Measurements from ENCODE around the gene SLC35G6.
"Not testable (repeated sequence)": the region's sequence is repeated elsewhere in the genome, so short reads cannot be mapped to it uniquely, and the experiment has no call there.

Gene SLC35G6

DNA sequence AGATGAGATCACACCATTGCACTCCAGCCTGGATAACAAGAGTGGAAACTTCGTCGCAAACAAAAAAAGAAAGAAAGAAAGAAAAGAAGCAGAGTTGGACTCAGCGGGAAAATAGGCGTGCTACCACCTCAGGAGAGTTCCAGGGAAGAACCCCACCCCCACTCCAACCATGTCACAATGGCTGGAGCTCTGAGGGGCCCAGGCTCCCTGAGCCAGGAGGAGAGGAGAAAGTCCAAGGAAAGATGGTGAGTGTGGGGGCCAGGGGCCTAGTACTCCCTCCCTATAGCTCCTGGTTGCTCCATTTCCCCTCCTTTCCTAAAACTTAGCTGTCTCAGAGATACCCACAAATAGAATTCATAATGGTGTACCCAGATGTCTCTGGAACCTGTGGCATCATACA, at the start of gene SLC35G6:
SLC35G6 (plus strand) TSS at position 172 of the 400 bp plus-strand sequence; CDS start at position 243, 71 bp downstream.
- not testable (repeated sequence) for DNase-seq (ENCODE audit: low read depth, low spot score)

DNA sequence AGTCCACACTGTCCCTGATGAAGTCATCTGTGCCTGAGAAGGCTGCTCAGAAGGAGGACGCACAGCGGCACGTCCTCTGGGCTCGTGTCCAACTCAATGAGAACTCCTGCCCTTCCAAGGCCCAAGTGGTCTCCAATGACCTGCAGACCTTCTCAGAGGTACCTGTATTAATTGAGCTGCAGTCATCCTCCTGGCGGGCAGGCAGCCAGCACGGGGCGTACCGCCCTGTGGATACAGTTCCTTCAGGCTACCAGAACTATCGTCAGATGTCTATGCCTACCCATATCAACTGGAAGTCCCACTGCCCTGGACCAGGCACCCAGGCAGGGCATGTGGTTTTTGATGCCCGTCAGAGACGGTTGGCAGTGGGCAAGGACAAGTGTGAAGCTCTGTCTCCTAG, 49.0 kb upstream of the SLC35G6 start:
- DNase-seq (ENCODE audit: low read depth, low spot score): no peak

DNA sequence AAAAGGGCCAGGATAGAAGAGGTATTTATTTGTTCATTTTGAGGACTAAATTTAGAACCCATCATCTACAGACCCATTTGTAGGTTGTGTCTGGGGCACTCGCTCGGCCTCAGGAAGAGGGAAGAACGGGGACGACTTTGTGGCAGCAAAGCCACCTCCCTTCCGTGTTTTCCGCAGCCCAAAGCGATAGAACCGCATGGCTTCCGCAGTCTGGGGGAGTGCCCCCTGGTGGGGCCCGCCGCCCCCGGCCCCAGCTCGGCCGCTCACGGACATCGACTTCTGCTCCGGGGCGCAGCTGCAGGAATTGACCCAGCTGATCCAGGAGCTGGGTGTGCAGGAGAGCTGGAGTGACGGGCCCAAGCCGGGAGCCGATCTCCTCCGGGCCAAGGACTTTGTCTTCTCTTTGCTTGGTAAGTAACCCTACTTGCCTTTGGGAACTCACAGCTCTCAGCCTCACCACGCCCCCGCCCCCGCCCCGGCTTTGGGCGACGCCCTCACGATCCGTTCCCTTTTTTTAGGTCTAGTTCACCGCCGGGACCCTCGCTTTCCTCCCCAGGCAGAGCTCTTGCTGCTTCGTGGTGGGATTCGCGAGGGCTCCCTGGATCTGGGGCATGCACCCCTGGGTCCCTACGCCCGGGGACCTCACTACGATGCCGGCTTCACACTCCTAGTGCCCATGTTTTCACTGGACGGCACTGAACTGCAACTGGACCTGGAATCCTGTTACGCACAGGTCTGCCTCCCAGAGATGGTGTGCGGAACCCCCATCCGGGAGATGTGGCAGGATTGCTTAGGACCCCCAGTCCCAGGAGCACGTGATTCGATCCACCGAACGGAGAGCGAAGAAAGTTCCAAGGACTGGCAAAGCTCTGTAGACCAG, 45.3 kb upstream of the SLC35G6 start:
- no peak for DNase-seq (ENCODE audit: low read depth, low spot score)

DNA sequence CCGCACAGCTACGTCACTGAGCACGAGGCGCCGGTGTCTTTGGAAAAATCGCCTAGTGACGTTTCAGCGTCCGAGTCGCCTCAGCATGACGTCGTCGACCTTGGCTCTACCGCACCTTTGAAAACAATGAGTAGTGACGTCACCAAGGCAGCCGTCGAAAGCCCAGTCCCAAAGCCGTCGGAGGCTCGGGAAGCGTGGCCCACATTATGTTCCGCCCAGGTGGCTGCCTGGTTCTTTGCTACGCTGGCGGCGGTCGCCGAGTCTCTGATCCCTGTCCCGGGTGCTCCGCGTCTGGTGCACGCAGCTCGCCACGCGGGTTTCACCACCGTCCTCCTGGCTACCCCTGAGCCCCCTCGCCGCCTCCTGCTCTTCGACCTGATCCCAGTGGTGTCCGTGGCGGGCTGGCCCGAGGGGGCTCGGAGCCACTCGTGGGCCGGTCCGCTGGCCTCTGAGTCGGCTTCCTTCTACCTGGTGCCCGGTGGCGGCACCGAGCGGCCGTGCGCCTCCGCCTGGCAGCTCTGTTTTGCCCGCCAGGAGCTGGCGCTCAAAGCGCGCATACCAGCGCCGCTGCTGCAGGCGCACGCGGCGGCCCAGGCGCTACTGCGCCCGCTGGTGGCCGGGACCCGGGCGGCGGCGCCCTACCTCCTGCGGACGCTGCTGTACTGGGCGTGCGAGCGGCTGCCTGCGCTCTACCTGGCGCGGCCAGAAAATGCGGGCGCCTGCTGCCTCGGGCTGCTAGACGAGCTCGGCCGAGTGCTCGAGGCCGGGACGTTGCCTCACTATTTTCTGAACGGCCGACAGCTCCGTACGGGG, 44.5 kb upstream of the SLC35G6 start:
- no peak for DNase-seq (ENCODE audit: low read depth, low spot score)

DNA sequence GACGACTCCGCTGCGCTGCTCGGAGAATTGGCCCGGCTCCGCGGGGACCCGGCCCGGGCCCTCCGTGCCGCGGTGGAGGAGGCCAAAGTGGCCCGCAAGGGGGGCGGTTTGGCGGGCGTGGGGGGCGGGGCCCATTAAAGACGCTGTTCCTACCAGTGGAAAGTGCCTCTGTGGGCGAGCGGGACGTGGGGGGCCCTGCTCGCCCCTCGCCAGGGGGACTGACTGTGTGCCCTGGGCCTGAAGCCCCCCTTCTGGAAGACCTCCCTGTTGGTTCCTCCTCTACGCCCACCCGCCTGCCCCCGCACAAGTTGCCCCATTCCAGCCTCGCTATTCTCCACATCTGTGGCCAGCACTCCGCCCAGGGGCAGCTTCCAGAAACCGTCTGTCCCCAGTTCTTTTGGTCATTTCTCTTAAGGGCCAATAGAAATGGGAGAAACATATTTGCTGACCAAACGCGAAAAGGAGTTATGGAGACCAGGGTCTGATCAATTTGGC, 43.8 kb upstream of the SLC35G6 start:
- no peak for DNase-seq (ENCODE audit: low read depth, low spot score)

DNA sequence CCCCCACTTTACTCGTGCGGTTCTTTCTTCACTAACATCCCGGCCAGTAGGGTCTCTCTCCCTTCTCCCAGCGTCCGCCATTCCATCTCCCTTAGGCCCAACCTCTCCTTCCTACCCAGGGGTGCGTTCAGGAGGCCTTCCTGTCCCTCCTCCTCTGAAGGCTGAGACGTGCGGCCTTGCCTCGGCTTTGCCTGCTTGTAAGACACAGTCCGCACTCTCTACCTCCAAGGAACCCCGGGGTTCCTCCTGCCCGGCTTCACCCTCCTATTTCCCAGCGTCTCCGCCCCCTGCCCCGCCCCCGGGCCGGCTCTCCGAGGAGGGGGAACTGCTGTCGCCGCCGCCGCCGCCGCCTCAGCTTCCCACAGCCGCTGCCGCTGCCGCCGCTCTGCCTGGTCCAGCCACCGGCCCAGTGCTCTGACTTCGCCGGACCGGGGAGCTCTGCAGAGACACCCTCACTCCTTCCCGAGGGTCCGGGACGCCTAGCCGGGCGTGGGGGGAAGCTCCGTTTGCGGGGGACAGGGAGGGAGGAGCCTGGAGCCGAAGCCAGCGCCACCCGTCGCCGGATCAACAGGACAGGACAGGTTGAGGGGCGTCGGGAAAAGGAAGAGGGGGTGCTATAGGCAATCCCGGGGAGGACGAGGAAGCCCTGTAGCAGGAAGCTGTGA, 43.2 kb upstream of the SLC35G6 start:
- no peak for DNase-seq (ENCODE audit: low read depth, low spot score)

DNA sequence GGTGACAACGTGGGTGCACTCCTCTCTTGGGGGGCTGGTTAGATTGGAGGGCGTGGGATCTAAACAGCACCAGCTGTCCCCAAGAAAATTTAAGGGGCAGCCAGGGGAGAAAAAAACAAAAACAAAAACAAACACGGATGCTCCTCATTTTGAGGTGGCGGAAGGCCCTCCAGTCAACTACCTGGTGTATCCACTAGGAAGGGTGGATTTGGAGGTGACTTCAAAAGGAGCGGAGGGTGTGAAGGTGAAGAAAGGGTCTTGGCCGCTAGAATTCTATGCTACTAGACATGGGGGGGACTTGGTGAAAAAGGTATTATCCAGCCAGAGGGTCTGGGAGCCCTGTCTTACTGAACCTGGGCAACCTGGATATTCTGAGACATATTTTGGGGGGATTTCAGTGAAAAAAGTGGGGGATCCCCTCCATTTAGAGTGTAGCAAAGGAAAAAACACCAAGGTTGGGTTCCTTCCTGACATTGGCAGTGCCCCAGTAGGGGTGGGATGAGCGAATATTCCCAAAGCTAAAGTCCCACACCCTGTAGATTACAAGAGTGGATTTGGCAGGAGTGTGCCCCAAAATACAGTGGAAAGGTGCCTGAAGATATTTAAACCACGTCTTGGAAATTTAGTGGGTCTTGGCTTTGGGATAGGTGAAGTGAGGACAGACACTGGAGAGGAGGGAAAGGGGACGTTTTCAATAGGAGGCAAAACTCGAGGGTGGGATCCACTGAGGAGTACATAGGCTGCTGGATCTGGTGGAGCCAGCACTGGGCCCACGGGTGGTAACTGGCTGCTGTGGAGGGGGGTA, 42.4 kb upstream of the SLC35G6 start:
- DNase-seq (ENCODE audit: low read depth, low spot score): no peak

DNA sequence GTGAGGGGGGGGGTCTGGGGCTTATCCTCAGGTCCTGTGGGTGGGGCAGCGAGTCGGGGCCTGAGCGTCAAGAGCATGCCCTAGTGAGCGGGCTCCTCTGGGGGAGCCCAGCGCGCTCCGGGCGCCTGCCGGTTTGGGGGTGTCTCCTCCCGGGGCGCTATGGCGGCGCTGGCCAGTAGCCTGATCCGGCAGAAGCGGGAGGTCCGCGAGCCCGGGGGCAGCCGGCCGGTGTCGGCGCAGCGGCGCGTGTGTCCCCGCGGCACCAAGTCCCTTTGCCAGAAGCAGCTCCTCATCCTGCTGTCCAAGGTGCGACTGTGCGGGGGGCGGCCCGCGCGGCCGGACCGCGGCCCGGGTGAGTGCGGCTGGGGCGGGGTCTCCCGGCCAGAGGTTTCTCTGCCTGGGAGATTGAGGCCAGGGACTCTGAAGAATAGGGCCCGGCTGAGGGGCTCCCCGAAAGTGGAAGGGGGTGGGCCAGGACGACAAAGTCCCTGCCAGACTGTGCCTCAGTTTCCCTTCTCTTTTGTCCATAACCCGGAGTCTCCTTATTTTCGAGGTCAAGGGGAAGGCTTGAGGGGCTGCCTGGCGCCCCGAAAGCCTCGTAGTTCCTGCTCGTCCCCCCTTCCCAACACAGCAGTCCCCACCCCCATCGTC, 41.7 kb upstream of the SLC35G6 start, which contains the start of gene FGF11:
FGF11 (plus strand) TSS at position 51 of the 651 bp plus-strand sequence; CDS start at position 160, 109 bp downstream.
- no peak for DNase-seq (ENCODE audit: low read depth, low spot score)

DNA sequence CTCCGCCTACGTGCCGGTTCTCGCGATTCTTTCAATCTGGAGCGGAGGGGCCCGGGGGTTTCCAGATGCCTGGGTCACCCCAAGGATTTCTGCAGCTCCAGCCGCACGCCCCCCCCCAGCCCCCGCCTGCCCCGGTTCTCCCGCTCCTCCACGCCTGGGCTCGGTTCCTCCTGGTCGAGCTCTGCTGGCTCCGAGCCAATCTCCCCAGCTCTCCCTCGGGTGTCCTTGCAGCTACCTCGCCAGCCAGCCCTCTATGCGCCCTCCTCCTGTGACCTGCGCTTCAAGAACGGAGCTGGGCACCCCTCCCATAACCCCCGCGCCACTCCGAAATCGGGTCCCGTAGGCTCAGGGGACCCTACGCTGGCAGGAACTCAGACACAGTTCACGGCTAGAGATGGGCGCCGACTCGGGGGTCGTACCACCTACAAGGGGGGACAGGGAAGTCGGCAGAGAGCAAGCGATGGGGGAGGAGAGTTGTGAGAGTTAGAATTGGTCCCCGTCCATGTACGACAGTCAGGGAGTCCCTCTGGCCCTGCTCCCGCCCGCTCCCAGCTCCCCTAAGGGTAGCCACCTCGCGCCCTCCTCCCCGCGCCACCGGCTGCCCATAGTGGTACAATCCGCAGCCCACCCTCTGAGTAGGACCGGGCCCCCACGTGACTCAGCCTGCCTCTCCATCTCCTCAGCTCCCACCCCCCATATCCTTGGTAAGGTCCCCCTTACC, 41.0 kb upstream of the SLC35G6 start:
- no peak for DNase-seq (ENCODE audit: low read depth, low spot score)

DNA sequence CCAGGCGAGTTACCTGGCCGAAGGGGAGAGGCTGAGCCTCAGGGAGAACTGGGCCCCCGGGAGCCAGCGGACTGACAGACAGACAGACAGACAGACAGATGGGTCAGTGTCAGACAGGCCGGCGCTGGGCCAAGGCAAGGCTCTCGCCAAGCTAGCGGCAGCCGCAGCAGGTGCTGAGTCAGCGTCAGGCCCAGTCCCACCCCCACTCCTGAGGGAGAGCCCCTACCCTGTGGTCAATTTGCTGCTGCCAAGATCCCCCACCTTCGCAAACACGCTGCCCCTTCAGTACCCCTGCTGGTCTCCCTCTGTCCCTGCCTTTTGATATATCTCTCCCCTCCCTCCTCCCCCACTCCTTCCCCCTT, 40.4 kb upstream of the SLC35G6 start:
- DNase-seq (ENCODE audit: low read depth, low spot score): no peak

DNA sequence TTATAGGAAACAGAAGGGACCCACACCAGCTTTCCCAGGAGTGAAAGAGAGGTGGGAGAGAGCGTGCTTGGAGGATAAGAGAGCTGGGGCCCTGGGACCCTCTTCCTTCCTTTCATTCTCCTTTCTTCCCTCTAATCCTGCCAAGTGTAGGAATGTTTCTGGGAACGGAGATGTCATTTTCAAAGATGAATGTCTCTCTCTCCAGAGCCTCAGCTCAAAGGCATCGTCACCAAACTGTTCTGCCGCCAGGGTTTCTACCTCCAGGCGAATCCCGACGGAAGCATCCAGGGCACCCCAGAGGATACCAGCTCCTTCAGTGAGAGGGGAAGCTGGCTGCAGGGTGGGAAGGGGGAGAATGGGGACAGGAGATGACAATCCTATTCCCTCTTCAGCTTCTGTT, 40.0 kb upstream of the SLC35G6 start:
- DNase-seq (ENCODE audit: low read depth, low spot score): no peak

DNA sequence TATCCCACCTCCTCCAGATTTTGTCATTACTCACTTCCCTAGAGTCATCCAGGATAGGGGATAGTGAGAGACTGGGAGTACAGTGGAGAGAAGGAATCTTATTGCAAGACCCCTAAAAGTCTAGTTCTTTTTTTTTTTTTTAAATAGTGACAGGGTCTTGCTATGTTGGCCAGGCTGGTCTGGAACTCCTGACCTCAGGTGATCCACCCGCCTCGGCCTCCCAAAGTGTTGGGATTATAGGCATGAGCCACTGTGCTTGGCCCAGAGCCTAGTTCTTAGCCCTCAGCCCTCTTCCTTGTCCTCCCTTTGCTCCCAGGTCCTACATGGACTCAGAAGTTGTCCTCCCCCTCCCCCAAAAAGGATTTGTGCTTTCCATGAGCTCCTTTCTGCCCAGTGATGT, 39.1 kb upstream of the SLC35G6 start:
- no peak for DNase-seq (ENCODE audit: low read depth, low spot score)

DNA sequence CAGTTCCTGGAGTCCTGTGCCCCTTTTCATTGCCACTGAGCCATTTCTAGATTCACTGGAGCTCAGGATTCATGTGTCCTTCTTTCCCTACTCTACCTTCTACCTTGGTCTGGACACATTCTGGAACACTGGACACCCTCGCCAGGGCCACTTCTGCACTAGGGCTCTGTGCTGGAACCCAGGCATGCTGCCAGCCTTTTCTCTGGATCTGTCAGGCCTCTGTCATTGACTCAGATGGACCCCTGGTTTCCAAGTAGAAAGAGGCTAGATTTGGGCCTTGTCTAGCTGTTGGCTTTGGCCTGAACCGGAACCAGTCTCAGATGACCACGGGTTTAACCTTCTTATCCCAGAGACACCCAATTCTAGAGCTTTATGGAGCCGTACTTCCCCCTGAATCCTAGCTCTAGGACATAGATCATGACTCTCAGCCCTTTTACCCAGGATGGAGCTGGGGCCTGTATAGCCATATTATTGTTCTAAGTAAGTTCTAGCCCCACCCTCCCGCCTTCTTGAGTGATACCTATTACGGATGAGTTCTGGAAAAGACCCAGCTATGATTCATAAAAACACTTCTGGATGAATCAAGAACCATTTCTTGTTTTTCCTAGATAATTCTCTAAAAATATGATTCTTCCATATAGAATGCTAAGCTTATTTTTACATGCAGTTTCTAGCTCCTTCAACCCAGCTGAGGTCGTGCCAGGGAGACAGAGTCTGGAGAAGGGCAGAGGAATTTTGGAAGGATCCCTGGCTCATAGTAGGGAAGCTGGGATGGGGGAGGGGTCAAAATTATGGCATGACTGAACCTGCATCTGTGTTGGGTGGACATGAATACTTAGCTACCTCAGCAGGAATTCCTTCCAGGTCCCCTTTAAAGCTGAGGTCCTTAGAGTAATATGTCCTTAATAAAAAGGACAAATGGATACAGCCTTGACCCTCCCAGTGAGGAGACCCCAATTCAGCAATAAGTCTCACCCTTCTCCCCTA, 37.5 kb upstream of the SLC35G6 start:
- no peak for DNase-seq (ENCODE audit: low read depth, low spot score)

DNA sequence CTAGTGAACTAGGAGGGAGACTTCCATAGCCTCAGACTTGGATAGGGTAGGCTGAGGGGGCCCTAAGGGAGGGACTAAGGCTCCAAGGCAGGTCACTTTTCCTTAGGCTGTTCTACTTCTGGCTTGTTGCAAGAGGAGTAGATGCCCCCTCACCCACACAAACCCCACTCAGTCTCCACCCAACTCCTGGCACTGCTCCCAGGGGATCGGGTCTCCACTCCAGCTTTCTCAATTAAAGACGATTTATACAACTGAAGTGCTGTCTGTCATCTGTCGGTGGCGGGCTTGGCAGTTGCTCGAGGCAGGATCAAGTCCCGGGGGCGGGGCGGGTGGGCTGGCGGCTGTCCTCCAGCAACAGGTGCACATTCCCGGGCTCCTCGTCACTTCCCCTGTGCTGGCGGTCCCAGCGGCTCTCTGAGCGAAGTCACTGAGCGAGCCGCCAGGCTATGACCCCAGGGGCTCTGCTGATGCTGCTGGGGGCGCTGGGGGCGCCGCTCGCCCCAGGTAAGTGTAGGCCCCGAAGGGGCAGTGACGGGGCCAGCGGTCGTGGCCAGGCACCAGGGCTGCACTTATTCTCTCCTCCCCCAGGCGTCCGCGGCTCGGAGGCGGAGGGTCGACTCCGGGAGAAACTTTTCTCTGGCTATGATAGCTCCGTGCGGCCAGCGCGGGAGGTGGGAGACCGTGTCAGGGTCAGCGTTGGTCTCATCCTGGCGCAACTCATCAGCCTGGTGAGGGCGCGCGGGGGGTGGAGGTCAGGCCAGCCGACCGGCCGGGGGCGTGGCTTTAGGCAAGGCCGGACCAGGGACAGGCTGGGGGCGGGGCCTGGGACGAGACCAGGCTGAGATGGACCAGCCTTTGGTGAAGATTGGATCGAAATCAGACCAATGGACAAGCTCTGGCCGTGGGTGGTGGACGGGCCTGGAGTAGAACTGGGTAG, 36.3 kb upstream of the SLC35G6 start, which contains the start of gene CHRNB1:
CHRNB1 (plus strand) TSS at position 380 of the 937 bp plus-strand sequence; CDS start at position 447, 67 bp downstream.
- DNase-seq (ENCODE audit: low read depth, low spot score): no peak

DNA sequence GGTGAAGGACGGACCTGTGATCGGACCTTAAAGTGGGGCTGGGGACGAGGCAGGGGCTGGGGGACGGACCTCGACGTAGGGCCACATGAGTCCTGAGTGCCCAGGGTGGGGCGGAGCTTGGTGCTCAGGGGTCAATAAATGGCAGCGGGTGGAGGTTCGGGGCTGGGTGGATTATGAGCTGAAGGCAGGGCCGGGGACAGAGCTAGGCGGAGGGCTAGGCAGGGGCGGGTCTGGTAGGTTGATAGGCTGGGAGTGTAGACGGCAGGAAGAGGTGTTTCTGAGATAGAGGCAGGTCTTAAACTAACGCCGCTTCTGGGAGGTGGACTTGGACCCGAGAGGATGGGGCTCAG, 35.7 kb upstream of the SLC35G6 start:
- DNase-seq (ENCODE audit: low read depth, low spot score): no peak

DNA sequence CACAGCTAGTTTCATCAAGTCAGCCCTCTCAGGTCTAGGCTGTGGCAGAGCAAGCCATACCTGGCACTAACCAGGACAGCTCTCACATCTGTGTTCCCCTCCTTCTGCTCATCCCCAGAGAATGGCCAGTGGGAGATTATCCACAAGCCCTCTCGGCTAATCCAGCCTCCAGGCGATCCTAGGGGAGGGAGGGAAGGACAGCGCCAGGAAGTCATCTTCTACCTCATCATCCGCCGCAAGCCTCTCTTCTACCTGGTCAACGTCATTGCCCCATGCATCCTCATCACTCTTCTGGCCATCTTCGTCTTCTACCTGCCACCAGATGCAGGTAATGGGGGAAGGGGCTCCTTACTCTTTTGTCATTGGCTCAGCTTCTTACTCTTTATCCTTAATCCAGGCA, 32.8 kb upstream of the SLC35G6 start:
- DNase-seq (ENCODE audit: low read depth, low spot score): no peak

DNA sequence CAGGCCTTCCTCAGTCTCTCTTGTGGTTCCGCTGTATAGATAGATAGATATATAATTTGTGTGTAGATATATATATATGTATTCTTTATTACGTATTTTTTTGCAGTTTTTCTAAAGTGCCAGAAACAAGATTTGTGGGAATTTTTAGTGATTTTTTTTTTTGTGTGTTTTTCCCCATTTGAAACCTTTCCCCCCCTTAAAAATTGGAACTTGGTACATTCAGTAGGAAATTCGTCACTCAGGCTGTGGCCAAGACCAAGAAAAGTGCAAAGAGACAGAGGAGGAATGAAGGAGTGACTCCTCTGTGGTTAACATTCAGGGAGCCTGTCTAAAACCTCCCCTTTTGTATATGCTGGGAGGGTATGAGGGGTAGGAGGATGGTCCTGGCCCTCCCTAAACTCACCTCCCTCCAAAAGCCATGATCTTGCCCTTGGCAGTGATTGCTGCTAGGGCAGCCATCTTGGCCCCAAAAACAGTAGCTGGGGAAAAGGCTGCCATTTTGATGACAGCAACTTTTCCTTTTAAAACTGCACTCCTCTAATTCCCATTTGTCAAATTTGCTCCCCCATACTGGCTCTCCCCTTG, 21.2 kb upstream of the SLC35G6 start:
- no peak for DNase-seq (ENCODE audit: low read depth, low spot score)

Measured in smooth muscle cell of the brain vasculature (primary cell).